ENCODE measurements around the gene TBC1D9B. TPM values are rescaled to one million over a fixed set of nuclear protein-coding genes. Genes with fewer than 3 reads are reported as not detected.

Gene TBC1D9B
- polyA plus RNA-seq, 2 donors: 44.8 to 69.5 TPM

DNA sequence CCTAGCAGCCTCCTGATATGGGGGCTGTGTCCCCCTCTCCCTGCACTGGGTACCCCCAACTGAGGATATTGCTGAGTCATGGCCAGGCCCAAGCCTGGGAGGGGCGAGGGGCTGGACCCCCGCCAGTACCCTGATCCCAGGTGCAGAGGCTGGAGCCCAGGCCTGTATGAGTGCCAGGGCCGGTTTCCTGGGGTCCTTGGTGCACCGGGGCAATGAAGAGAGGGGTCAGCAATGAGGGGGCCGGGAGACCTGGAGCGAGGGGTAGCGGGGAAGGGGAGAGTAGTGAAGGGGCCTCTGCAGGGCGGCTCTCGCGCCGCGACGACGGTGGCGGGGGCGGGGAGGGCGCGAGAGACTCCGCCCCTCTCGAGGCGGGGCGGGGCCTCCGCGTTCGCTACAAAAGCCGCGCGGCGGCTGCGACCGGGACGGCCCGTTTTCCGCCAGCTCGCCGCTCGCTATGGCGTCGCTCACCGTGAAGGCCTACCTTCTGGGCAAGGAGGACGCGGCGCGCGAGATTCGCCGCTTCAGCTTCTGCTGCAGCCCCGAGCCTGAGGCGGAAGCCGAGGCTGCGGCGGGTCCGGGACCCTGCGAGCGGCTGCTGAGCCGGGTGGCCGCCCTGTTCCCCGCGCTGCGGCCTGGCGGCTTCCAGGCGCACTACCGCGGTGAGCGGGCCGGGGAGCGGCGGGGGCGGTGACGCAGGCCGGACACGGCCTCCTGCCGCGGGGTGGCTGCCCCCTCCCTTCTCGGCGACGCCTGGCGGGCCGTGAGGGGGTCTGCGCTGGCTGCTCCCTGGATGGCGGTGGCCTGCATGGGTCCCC lies 87.0 kb downstream of the TBC1D9B start, which contains the start of gene SQSTM1:
SQSTM1 (plus strand) TSS at position 423 of the 815 bp plus-strand sequence; CDS start at position 455, 32 bp downstream.
- Histone ChIP-seq H3K36me3 (ENCODE audit: control insufficient read depth in 2 of 2, insufficient read depth in 2 of 2, low read length in 1 of 2) (peaks cover 8 to 23% of the 10 kb centered on the region in 2 donors), H3K27me3 (ENCODE audit: control insufficient read depth in 1 of 2, insufficient read depth in 2 of 2, low read length in 2 of 2) (no peaks in the 10 kb centered on the region), H3K4me3 (ENCODE audit: low read depth in 1 of 2, low read length in 2 of 2) (peak within 1 kb of the TSS; percentile 84 to 95), H3K9me3 (ENCODE audit: control insufficient read depth in 2 of 2, insufficient read depth in 1 of 2, low read depth in 1 of 2, low read length in 1 of 2) (no peaks in the 10 kb centered on the region), H3K27ac (ENCODE audit: low read depth in 2 of 2, low read length in 1 of 2) (peak within 1 kb of the TSS; percentile 99), H3K4me1 (ENCODE audit: control insufficient read depth in 2 of 2, insufficient read depth in 2 of 2, low read length in 1 of 2) (peaks cover 15 to 39% of the 10 kb centered on the region in 2 donors)
- 0 to 1% methylated on average over 24 to 81 of the region's 81 CpGs for WGBS, 2 donors

DNA sequence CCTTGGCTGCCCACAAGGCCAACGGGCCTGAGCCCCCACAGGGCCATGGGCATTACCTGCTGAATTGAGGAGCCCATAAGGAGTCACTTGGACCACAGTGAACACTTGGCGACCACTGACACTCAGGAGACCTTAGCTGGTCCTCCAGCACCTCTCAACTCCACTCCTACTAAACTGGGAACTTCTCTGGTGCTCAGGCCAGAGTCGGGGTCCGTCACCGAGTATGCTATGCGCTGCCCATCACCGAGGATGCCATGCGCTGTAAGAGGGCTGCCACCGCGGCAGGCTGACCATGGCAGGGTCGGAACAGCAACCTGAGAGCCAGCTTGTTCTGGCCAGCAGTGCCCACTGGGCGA lies 87.6 kb downstream of the TBC1D9B start:
- Histone ChIP-seq H3K27me3 (ENCODE audit: control insufficient read depth in 1 of 2, insufficient read depth in 2 of 2, low read length in 2 of 2) (no peaks in the 10 kb centered on the region), H3K4me3 (ENCODE audit: low read depth in 1 of 2, low read length in 2 of 2) (peak overlapping the region; percentile 84 to 95), H3K36me3 (ENCODE audit: control insufficient read depth in 2 of 2, insufficient read depth in 2 of 2, low read length in 1 of 2) (peaks cover 5 to 18% of the 10 kb centered on the region in 2 donors), H3K9me3 (ENCODE audit: control insufficient read depth in 2 of 2, insufficient read depth in 1 of 2, low read depth in 1 of 2, low read length in 1 of 2) (no peaks in the 10 kb centered on the region), H3K4me1 (ENCODE audit: control insufficient read depth in 2 of 2, insufficient read depth in 2 of 2, low read length in 1 of 2) (peaks cover 15 to 39% of the 10 kb centered on the region in 2 donors), H3K27ac (ENCODE audit: low read depth in 2 of 2, low read length in 1 of 2) (peak overlapping the region; percentile 99)
- 23 to 36% methylated on average over 12 of the region's 12 CpGs for WGBS, 2 donors

DNA sequence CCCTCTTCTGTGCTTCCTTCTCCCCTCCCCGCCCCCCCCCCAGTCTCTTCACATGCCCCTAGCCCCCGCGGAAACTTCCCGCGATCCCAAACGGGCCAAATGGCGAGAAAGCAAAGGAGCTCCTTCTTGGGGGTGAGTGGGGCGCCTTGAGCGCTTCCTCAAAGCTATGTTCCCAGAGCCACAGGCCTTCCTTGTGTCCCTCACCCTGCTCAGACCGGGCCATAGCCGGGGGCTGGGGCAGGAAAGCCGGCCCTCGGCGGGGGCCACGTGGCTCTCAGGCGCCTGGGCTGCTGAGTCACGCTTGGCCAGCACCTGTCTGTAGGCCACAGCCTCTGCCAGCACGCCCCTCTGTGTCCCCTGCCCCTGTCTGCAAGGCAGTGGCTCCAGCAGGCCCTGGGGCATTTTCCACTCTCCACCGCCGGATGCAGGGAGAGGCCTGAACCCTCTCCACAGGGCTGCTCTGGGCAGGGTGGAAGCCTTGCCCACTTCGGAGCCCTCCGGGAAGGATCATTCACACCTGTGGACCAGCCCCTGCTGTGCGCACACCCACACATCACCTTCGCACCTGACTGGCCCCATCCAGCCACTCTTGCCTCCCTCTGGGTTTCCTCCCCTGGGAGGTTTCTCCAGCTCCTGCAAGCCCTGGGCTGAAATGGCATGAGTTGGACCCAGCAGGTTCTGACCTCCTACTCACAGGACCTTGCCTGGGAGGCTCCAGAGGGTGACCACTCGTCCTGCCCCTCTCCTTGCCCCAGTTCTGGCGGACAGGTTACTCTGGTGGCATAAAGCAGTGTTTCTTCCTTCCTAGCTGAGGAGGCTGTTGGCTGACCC lies 88.2 kb downstream of the TBC1D9B start:
- H3K4me3 ChIP-seq (ENCODE audit: low read depth in 1 of 2, low read length in 2 of 2): peak overlapping the region; percentile 84 to 95
- peaks cover 5 to 12% of the 10 kb centered on the region in 2 donors for H3K36me3 ChIP-seq (ENCODE audit: control insufficient read depth in 2 of 2, insufficient read depth in 2 of 2, low read length in 1 of 2)
- no peaks in the 10 kb centered on the region for H3K9me3 ChIP-seq (ENCODE audit: control insufficient read depth in 2 of 2, insufficient read depth in 1 of 2, low read depth in 1 of 2, low read length in 1 of 2)
- H3K27ac ChIP-seq (ENCODE audit: low read depth in 2 of 2, low read length in 1 of 2): peak overlapping the region; percentile 99
- no peaks in the 10 kb centered on the region for H3K27me3 ChIP-seq (ENCODE audit: control insufficient read depth in 1 of 2, insufficient read depth in 2 of 2, low read length in 2 of 2)
- H3K4me1 ChIP-seq (ENCODE audit: control insufficient read depth in 2 of 2, insufficient read depth in 2 of 2, low read length in 1 of 2): peaks cover 15 to 39% of the 10 kb centered on the region in 2 donors
- WGBS, 2 donors: 15 to 23% methylated on average over 26 of the region's 26 CpGs

DNA sequence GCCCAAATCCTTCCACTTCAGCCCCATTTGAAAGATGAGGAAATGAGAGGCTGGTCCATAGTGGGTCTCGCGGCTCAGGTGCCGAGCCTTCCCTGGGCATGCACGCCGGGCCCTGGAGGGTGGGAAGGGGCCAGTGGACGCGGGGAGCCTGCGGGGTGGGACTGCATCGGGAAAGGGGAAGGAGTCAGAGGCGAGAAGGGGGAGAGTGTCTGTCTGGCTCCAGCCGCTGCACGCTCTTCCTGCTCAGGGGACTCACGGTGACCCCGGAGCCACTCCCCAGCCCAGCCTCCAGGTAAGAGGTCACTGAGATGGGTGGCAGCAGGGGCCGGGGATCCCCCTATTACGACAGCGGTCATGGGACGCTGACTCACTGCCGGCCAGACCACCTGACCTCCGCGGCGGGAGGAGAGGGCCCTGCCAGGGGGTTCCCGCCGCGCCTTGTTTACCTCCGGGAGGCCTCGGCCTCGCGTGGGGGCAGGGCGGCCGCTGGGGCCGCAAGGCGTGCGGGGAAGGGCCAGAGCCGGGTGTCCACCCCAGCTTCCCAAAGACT lies 88.9 kb downstream of the TBC1D9B start:
- Histone ChIP-seq H3K27me3 (ENCODE audit: control insufficient read depth in 1 of 2, insufficient read depth in 2 of 2, low read length in 2 of 2) (no peaks in the 10 kb centered on the region), H3K36me3 (ENCODE audit: control insufficient read depth in 2 of 2, insufficient read depth in 2 of 2, low read length in 1 of 2) (peaks cover 0 to 5% of the 10 kb centered on the region in 2 donors), H3K27ac (ENCODE audit: low read depth in 2 of 2, low read length in 1 of 2) (peak overlapping the region; percentile 99), H3K4me3 (ENCODE audit: low read depth in 1 of 2, low read length in 2 of 2) (peak overlapping the region; percentile 27 to 95), H3K4me1 (ENCODE audit: control insufficient read depth in 2 of 2, insufficient read depth in 2 of 2, low read length in 1 of 2) (peaks cover 15 to 33% of the 10 kb centered on the region in 2 donors), H3K9me3 (ENCODE audit: control insufficient read depth in 2 of 2, insufficient read depth in 1 of 2, low read depth in 1 of 2, low read length in 1 of 2) (no peaks in the 10 kb centered on the region)
- 2 to 3% methylated on average over 27 to 35 of the region's 35 CpGs for WGBS, 2 donors

- WGBS, 2 donors: 45 to 52% methylated on average over 14 of the region's 14 CpGs
- Histone ChIP-seq H3K4me1 (ENCODE audit: control insufficient read depth in 2 of 2, insufficient read depth in 2 of 2, low read length in 1 of 2) (peaks cover 15 to 29% of the 10 kb centered on the region in 2 donors), H3K4me3 (ENCODE audit: low read depth in 1 of 2, low read length in 2 of 2) (peak overlapping the region; percentile 27 to 44), H3K27ac (ENCODE audit: low read depth in 2 of 2, low read length in 1 of 2) (peak overlapping the region; percentile 99), H3K36me3 (ENCODE audit: control insufficient read depth in 2 of 2, insufficient read depth in 2 of 2, low read length in 1 of 2) (no peaks in the 10 kb centered on the region), H3K9me3 (ENCODE audit: control insufficient read depth in 2 of 2, insufficient read depth in 1 of 2, low read depth in 1 of 2, low read length in 1 of 2) (no peaks in the 10 kb centered on the region), H3K27me3 (ENCODE audit: control insufficient read depth in 1 of 2, insufficient read depth in 2 of 2, low read length in 2 of 2) (no peaks in the 10 kb centered on the region)
Measured at GRCh38 chr5:179817890-179818745, 89.6 kb downstream of the TBC1D9B start.

GRCh38 chr5:179817470-179817840 lies 90.2 kb downstream of the TBC1D9B start:
- Histone ChIP-seq H3K4me1 (ENCODE audit: control insufficient read depth in 2 of 2, insufficient read depth in 2 of 2, low read length in 1 of 2) (peaks cover 10 to 25% of the 10 kb centered on the region in 2 donors), H3K4me3 (ENCODE audit: low read depth in 1 of 2, low read length in 2 of 2) (peak overlapping the region; percentile 35 to 48), H3K36me3 (ENCODE audit: control insufficient read depth in 2 of 2, insufficient read depth in 2 of 2, low read length in 1 of 2) (peaks cover 0 to 1% of the 10 kb centered on the region in 2 donors), H3K27ac (ENCODE audit: low read depth in 2 of 2, low read length in 1 of 2) (peak overlapping the region in 1 of 2 donors; percentile 28), H3K27me3 (ENCODE audit: control insufficient read depth in 1 of 2, insufficient read depth in 2 of 2, low read length in 2 of 2) (no peaks in the 10 kb centered on the region), H3K9me3 (ENCODE audit: control insufficient read depth in 2 of 2, insufficient read depth in 1 of 2, low read depth in 1 of 2, low read length in 1 of 2) (no peaks in the 10 kb centered on the region)
- 77 to 78% methylated on average over 8 of the region's 8 CpGs for WGBS, 2 donors

- no peaks in the 10 kb centered on the region for H3K27me3 ChIP-seq (ENCODE audit: control insufficient read depth in 1 of 2, insufficient read depth in 2 of 2, low read length in 2 of 2)
- H3K4me3 ChIP-seq (ENCODE audit: low read depth in 1 of 2, low read length in 2 of 2): peak overlapping the region; percentile 35 to 48
- H3K27ac ChIP-seq (ENCODE audit: low read depth in 2 of 2, low read length in 1 of 2): peak overlapping the region in 1 of 2 donors; percentile 28
- peaks cover 0 to 3% of the 10 kb centered on the region in 2 donors for H3K36me3 ChIP-seq (ENCODE audit: control insufficient read depth in 2 of 2, insufficient read depth in 2 of 2, low read length in 1 of 2)
- H3K9me3 ChIP-seq (ENCODE audit: control insufficient read depth in 2 of 2, insufficient read depth in 1 of 2, low read depth in 1 of 2, low read length in 1 of 2): no peaks in the 10 kb centered on the region
- 2 to 3% methylated on average over 47 to 72 of the region's 72 CpGs for WGBS, 2 donors
- H3K4me1 ChIP-seq (ENCODE audit: control insufficient read depth in 2 of 2, insufficient read depth in 2 of 2, low read length in 1 of 2): peaks cover 9 to 22% of the 10 kb centered on the region in 2 donors
Measured at GRCh38 chr5:179816796-179817469, 90.8 kb downstream of the TBC1D9B start.

DNA sequence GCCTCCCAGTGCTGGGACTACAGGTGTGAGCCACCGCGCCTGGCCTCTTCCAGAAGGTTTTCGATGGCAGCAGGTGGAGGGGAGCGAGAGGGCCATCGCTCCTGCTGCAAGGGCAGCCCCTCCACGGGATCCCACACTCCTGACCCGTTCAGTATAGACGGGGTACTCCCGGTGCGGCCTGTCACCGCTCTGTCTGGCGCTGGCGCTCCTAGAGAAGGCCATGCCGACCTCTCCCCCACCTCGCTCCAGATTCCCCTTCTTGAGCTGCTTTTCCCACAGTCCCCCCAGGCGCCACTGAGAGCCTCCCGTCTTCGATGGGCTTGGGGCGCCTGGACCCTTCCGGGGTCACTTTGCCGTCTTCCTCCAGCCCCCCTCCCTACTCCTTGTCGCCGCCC lies 91.3 kb downstream of the TBC1D9B start:
- peak overlapping the region; percentile 35 to 48 for H3K4me3 ChIP-seq (ENCODE audit: low read depth in 1 of 2, low read length in 2 of 2)
- no peaks in the 10 kb centered on the region for H3K27me3 ChIP-seq (ENCODE audit: control insufficient read depth in 1 of 2, insufficient read depth in 2 of 2, low read length in 2 of 2)
- peaks cover 0 to 3% of the 10 kb centered on the region in 2 donors for H3K36me3 ChIP-seq (ENCODE audit: control insufficient read depth in 2 of 2, insufficient read depth in 2 of 2, low read length in 1 of 2)
- H3K9me3 ChIP-seq (ENCODE audit: control insufficient read depth in 2 of 2, insufficient read depth in 1 of 2, low read depth in 1 of 2, low read length in 1 of 2): no peaks in the 10 kb centered on the region
- H3K4me1 ChIP-seq (ENCODE audit: control insufficient read depth in 2 of 2, insufficient read depth in 2 of 2, low read length in 1 of 2): peaks cover 9 to 22% of the 10 kb centered on the region in 2 donors
- H3K27ac ChIP-seq (ENCODE audit: low read depth in 2 of 2, low read length in 1 of 2): peak overlapping the region in 1 of 2 donors; percentile 14
- WGBS, 2 donors: 60 to 69% methylated on average over 23 of the region's 23 CpGs
